Measurements from ENCODE around the gene JARID2. TPM values are rescaled to one million over a fixed set of nuclear protein-coding genes. Genes with fewer than 3 reads are reported as not detected.

JARID2 gene
- polyA plus RNA-seq, 1 donor (not counting 4 experiments of a cell fraction or from before 2014, with no cell fraction given), result 11.0 TPM

DNA sequence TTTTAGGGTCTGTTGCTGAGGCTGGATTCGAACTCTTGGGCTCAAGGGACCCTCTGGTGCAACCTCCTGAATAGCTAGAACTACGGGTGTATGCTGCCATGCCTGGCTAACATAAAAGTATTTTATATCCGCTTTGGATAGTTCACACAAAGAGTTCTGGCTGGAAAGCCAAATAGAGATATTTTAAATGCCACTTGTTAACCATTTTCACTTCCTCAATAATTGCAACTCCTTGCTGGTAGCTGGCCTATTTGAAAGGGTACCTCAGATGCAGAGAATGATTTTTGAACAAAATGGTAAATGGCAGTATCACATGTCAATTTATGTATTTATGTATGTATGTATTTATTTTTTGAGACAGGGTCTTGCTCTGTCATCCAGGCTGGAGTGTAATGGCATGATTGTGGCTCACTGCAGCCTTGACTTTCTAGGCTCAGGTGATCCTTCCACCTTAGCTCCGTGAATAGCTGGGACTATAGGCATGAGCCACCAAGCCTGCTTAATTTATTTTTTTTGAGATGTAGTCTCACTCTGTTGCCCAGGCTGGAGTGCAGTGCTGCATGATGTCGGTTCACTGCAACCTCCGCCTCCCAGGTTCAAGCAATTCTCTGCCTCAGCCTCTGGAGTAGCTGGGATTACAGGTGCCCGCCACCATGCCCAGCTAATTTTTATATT, 12.9 kb upstream of the JARID2 start:
- FAIRE-seq (no peak), DNase-seq (ENCODE audit: low read depth, low spot score) (no peak)
- no peak overlapping the region for H3K4me3 ChIP-seq (ENCODE audit: control insufficient read depth in 2 of 3, extremely low read depth in 1 of 3, insufficient read depth in 2 of 3, low read depth in 1 of 3, low read length in 3 of 3)
- no peaks in the 10 kb centered on the region for H3K9me3 ChIP-seq (ENCODE audit: control insufficient read depth, low read depth, low read length)
- H4K20me1 ChIP-seq (ENCODE audit: control insufficient read depth, extremely low read depth, insufficient read depth, low read length), result no peaks in the 10 kb centered on the region
- TF ChIP-seq EZH2 (IDR thresholded peaks at IDR 0.05; ENCODE audit: low read length), result no peak
- no peak for TF ChIP-seq CTCF (optimal IDR thresholded peaks at IDR 0.05 in 1 of 3, IDR thresholded peaks at IDR 0.05 in 1 of 3, conservative IDR thresholded peaks at IDR 0.05 in 1 of 3; ENCODE audit: extremely low read depth in 1 of 3, insufficient read depth in 2 of 3, low read length in 3 of 3)
- H3K27me3 ChIP-seq (ENCODE audit: control insufficient read depth, extremely low read depth, insufficient read depth, low read length), result no peaks in the 10 kb centered on the region
- dilution Hi-C loops (cut with MboI; ENCODE audit: extremely low pct_ligation_motif_present, low sequenced_read_pairs), result no loop called here
- H3K9ac ChIP-seq (ENCODE audit: control insufficient read depth, extremely low read depth, insufficient read depth, low read length), result no peak overlapping the region
- H3K79me2 ChIP-seq (ENCODE audit: control insufficient read depth, insufficient read depth, low read length), result no peaks in the 10 kb centered on the region
- H3K36me3 ChIP-seq (ENCODE audit: control insufficient read depth in 2 of 2, extremely low read depth in 1 of 2, insufficient read depth in 2 of 2, low read length in 2 of 2), result no peaks in the 10 kb centered on the region
- no peaks in the 10 kb centered on the region for H3K4me1 ChIP-seq (ENCODE audit: control insufficient read depth, extremely low read depth, insufficient read depth, low read length)
- no peaks in the 10 kb centered on the region for H3K9me1 ChIP-seq (ENCODE audit: control insufficient read depth, extremely low read depth, insufficient read depth, low read length)
- H3K4me2 ChIP-seq (ENCODE audit: control insufficient read depth, extremely low read depth, insufficient read depth, low read depth, low read length), result no peak overlapping the region
- H3K27ac ChIP-seq (ENCODE audit: control insufficient read depth, insufficient read depth, low read length), result no peak overlapping the region
- no peak overlapping the region for H2AFZ ChIP-seq (ENCODE audit: control insufficient read depth, low read length)

- FAIRE-seq (no peak), DNase-seq (ENCODE audit: low read depth, low spot score) (no peak)
- Histone ChIP-seq H3K9me1 (ENCODE audit: control insufficient read depth, extremely low read depth, insufficient read depth, low read length) (no peaks in the 10 kb centered on the region), H3K4me3 (ENCODE audit: control insufficient read depth in 2 of 3, extremely low read depth in 1 of 3, insufficient read depth in 2 of 3, low read depth in 1 of 3, low read length in 3 of 3) (no peak overlapping the region), H3K4me2 (ENCODE audit: control insufficient read depth, extremely low read depth, insufficient read depth, low read depth, low read length) (no peak overlapping the region), H3K27ac (ENCODE audit: control insufficient read depth, insufficient read depth, low read length) (no peak overlapping the region), H2AFZ (ENCODE audit: control insufficient read depth, low read length) (no peak overlapping the region), H3K79me2 (ENCODE audit: control insufficient read depth, insufficient read depth, low read length) (no peaks in the 10 kb centered on the region), H3K36me3 (ENCODE audit: control insufficient read depth in 2 of 2, extremely low read depth in 1 of 2, insufficient read depth in 2 of 2, low read length in 2 of 2) (no peaks in the 10 kb centered on the region), H3K27me3 (ENCODE audit: control insufficient read depth, extremely low read depth, insufficient read depth, low read length) (no peaks in the 10 kb centered on the region), H3K9ac (ENCODE audit: control insufficient read depth, extremely low read depth, insufficient read depth, low read length) (no peak overlapping the region), H3K4me1 (ENCODE audit: control insufficient read depth, extremely low read depth, insufficient read depth, low read length) (no peaks in the 10 kb centered on the region), H3K9me3 (ENCODE audit: control insufficient read depth, low read depth, low read length) (no peaks in the 10 kb centered on the region), H4K20me1 (ENCODE audit: control insufficient read depth, extremely low read depth, insufficient read depth, low read length) (no peaks in the 10 kb centered on the region)
- TF ChIP-seq CTCF (optimal IDR thresholded peaks at IDR 0.05 in 1 of 3, IDR thresholded peaks at IDR 0.05 in 1 of 3, conservative IDR thresholded peaks at IDR 0.05 in 1 of 3; ENCODE audit: extremely low read depth in 1 of 3, insufficient read depth in 2 of 3, low read length in 3 of 3) (no peak), EZH2 (IDR thresholded peaks at IDR 0.05; ENCODE audit: low read length) (no peak)
- dilution Hi-C loops (cut with MboI; ENCODE audit: extremely low pct_ligation_motif_present, low sequenced_read_pairs), result no loop called here
Observed at GRCh38 chr6:15234068-15234758, 11.7 kb upstream of the JARID2 start.

All from keratinocyte (primary cell).